Measurements from ENCODE around the gene PYGO2.

Gene PYGO2

GRCh38 chr1:154963643-154964042 is 2.1 kb upstream of the PYGO2 start:
- in situ Hi-C loops (cut with HindIII; ENCODE audit: low sequenced_read_pairs) = no loop called here

DNA sequence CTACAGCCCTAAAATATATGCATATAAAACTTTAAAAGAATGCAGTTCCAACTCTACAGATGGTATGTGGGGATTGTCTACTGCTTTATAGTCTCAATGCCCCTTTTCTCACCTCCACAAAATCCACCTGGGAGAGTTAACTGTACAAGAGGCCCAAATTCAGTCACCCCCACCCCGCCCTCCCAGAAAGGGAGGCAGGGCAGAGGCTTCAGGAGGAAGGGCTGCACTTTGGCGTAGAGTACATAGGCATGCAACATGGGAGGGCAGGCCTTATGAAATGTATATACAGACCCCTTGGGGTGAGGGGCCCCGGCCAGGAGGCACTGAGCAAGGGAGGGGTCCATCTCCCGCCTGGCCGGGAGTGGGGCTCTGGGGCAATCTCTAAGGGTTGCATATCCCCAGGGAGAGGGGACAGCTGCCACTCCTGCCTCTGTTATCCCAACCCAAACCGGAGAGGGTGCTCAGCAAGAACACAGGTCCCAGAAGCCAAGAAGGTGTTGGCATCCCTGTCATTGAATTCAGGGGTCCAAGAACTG is 1.3 kb upstream of the PYGO2 start:
- in situ Hi-C loops (cut with HindIII; ENCODE audit: low sequenced_read_pairs) = no loop called here

GRCh38 chr1:154962156-154962749 is 671 bp upstream of the PYGO2 start:
- in situ Hi-C loops (cut with HindIII; ENCODE audit: low sequenced_read_pairs) = no loop called here

DNA sequence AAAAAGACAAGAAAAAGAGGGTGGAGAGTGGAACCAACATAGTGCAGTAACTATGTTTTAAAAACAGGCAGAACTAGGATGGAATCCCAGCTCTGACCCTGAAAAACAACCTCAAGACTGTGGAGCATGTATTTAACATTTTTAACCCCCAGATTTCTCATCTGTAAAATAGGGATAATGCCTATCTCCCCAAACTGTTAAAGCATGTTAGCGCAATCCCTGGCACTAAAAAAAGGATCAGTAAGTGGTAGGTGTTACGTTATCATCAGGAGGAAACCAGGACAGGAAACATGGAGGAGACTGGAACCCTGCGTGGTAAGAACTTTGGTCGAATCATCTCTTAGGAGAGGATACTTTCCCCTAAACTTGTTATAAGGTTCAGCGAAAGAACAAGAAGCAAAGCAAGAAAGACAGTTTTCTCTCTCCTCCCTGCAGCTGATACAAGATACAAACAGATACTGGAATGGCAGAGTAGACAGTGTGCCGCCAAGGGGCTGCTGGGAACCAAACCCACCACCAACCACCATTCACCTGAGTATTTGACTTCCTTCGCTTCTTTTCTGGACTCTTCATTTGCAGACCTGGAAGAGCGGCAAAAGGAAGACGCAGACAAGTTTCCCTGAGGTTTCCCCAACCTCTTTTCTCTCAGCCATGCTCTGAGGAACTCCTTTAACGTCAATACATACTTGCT is 991 bp downstream of the PYGO2 start:
- in situ Hi-C loops (cut with HindIII; ENCODE audit: low sequenced_read_pairs) = no loop called here

GRCh38 chr1:154959426-154959780 is 2.2 kb downstream of the PYGO2 start:
- in situ Hi-C loops (cut with HindIII; ENCODE audit: low sequenced_read_pairs) = loop anchor here (5.0 kb wide), 2 partner anchors 47 to 53 kb away; no protein-coding TSS in a partner anchor

DNA sequence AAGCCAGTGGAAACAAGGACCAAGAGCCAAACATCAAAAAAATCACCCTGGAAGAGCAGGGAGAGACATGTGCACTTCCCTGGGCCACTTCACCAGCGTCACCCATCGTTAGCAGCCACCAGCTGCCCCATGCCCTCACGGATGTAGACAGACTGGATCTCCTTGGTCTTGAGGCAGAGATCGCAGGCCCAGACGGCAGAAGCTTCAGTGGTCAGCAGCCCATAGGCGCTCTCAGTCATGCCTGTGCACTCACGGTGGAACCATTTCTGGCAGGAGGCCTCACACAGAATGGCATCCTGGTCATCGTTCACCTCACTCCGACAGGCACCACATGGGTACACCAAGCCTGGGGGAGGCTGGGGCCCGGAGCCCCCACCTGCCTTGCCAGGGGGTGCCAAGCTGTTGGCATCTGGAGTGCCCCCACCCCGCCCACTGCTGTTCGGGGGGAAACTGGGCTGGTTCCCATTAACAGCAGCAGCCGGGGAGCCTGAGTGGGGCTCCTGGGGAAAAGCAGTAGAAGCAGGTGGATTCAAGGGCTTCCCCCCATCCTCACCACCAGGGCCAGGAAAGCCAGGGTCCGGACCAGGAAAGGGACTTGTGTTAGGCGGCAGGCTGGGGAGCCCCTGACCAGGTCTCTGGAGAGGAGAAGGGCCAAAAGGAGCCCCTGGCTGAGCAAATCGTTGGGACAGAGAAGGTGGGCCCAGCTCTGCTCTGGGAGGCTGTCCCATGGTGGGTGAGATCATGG is 2.7 kb downstream of the PYGO2 start:
- in situ Hi-C loops (cut with HindIII; ENCODE audit: low sequenced_read_pairs) = loop anchor here (5.0 kb wide), 2 partner anchors 47 to 53 kb away; no protein-coding TSS in a partner anchor

- in situ Hi-C loops (cut with HindIII; ENCODE audit: low sequenced_read_pairs) = loop anchor here (5.0 kb wide), 2 partner anchors 46 to 54 kb away; no protein-coding TSS in a partner anchor
Measured at GRCh38 chr1:154958036-154958435, 3.5 kb downstream of the PYGO2 start.

DNA sequence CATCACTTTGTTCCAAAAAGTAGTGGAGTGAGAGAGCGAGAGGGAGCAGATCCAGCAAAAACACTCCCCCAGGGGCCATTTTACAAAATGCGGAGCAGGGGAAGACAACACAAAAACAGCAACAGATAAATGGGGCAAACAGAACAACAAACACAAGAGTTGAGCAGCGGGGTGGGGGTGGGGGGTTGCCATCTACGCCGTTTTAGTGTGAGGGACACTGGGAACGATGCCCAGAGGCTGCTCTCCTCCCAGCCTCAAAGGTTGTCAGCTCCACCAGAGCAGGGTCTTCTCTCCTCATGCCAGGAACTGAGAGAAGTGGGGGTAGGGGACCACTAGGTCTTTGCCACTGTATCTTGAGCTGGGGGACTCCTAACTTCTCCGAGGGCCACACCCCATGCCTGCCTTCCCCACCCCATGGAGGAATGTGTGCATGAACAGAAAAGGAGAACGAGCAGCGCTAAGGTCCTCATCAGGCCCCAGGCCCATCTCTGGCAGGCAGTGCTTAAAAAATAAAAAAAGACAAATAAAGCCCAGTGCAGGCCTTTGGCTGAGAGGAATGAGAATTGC is 4.4 kb downstream of the PYGO2 start:
- in situ Hi-C loops (cut with HindIII; ENCODE audit: low sequenced_read_pairs) = loop anchor here (5.0 kb wide), 2 partner anchors 45 to 55 kb away; no protein-coding TSS in a partner anchor

DNA sequence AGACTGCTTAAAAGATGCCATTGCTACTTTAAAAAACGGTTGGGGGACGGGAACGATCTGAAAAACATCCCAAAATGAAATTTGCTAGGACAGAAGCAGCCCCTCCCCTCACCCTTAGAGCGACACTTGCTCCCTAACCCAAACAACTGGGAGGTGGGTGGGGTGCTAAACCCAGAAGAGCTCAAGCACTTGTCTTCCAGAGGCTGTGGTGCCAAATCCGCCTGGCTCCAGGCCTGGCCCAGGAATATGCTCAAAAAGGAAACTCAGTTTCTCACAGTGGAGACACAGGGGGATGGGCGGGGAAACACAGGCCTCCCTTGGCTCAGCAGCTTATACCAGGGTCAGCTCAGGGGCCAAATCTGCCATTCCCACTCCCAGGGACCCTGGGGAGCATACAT is 5.0 kb downstream of the PYGO2 start:
- in situ Hi-C loops (cut with HindIII; ENCODE audit: low sequenced_read_pairs) = loop anchor here (5.0 kb wide), 2 partner anchors 44 to 56 kb away; no protein-coding TSS in a partner anchor

DNA sequence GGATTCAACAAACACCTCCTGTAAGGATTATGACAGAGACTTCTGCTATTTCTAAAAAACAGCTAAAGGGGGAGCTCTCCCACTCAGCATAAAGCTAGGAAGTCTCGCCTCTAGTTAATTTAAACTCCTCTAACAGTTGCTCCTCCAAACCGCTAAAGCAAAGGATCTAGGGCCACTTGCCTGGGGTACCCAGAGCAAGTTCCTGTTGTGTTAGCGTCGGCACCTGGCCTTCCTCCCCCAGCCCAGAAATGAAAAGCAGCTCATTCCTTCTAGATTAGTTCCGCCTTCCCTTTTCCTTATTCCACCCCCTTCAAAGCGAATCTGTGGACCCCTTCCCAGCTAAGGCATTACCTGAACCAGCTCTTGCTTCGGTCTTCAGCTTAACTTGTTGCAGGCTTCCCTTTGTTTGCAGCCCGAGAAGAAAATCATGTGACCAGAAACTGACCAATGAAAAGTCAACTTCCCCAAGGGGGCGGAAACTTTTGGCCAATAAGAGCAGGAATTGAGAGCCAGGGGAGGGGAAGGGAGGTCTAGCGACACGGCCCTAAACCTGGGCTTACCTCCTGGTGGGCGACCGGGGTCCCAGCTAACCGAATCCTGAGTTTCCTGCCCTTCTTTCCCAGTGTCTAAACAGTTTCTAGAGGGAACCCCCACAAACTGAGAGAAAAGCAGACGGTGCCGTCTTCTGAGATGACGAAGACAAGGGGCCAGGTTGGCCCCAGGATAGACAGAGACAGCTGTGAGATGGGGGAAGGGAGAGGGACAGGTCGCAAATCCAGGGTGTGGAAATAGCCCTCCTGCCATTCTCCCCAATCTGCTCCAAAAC is 5.7 kb downstream of the PYGO2 start, which contains the start of gene PBXIP1:
Gene PBXIP1, minus strand, starts transcription at position 382 of the 826 bp plus-strand sequence. CDS start 2,378 bp downstream, outside the sequence.
- in situ Hi-C loops (cut with HindIII; ENCODE audit: low sequenced_read_pairs) = loop anchor here (5.0 kb wide), 2 partner anchors 44 to 56 kb away; no protein-coding TSS in a partner anchor

GRCh38 chr1:154955039-154955717 is 6.4 kb downstream of the PYGO2 start:
- in situ Hi-C loops (cut with HindIII; ENCODE audit: low sequenced_read_pairs) = loop anchor here (5.0 kb wide), 2 partner anchors 43 to 57 kb away; no protein-coding TSS in a partner anchor

GRCh38 chr1:154954541-154954940 is 7.0 kb downstream of the PYGO2 start:
- in situ Hi-C loops (cut with HindIII; ENCODE audit: low sequenced_read_pairs) = no loop called here

GRCh38 chr1:154953611-154954038 is 8.0 kb downstream of the PYGO2 start:
- in situ Hi-C loops (cut with HindIII; ENCODE audit: low sequenced_read_pairs) = no loop called here

GRCh38 chr1:154952664-154953063 is 8.9 kb downstream of the PYGO2 start:
- in situ Hi-C loops (cut with HindIII; ENCODE audit: low sequenced_read_pairs) = no loop called here

DNA sequence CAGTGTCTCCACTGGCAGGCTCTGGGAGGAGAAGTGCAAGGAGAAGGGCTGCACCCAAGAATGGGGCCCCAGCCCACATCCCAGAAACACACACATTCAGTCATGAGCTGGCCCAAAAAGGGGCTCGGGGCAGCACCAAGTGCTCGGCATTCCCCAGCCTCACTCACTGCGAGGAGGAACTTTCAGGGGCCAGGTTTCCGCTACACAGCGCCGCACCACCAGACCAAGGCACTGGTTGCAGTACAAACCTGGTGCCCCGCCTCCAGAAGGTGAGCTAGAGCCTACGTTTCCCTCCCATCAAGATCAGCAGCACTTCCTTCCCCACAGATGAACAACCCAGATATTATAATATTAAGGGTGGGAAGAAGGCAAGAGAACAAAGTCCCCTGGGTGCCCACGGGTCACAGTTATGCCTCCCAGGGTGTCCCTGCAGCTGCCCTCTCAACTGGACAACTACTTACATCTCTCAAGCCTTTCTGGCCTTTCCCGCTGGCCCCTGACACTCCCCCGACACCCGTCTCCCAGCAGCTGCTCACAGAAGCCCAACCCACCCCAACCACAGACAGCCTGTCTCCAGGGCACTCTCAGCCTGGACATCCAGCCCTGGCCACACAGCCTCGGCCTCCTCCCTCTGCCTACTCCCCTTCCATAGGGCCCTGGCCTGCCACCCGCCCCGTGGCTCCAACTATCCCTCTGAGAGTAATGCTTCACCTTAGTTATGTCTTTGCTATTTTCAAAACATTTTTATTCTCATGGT is 9.5 kb downstream of the PYGO2 start:
- in situ Hi-C loops (cut with HindIII; ENCODE audit: low sequenced_read_pairs) = no loop called here

- in situ Hi-C loops (cut with HindIII; ENCODE audit: low sequenced_read_pairs) = no loop called here
Measured at GRCh38 chr1:154948079-154948478, 13.5 kb downstream of the PYGO2 start.

GRCh38 chr1:154945962-154946850 is 15.4 kb downstream of the PYGO2 start:
- in situ Hi-C loops (cut with HindIII; ENCODE audit: low sequenced_read_pairs) = no loop called here
